Endothelial cell of coronary artery (primary cell): ENCODE measurements around the gene TEN1. TPM values are rescaled to one million over a fixed set of nuclear protein-coding genes. Genes with fewer than 3 reads are reported as not detected.

ENCODE experiments used
- total RNA-seq: library from RNA; depleted of rRNA; stranded (reverse); fragments of >200 nt; gene quantifications from 2 replicates; pipeline ENCODE4 v1.2.3, GENCODE V29; 2014

Gene TEN1, protein sequence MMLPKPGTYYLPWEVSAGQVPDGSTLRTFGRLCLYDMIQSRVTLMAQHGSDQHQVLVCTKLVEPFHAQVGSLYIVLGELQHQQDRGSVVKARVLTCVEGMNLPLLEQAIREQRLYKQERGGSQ
- total RNA-seq: 12.0 and 22.2 TPM in 2 replicates

DNA sequence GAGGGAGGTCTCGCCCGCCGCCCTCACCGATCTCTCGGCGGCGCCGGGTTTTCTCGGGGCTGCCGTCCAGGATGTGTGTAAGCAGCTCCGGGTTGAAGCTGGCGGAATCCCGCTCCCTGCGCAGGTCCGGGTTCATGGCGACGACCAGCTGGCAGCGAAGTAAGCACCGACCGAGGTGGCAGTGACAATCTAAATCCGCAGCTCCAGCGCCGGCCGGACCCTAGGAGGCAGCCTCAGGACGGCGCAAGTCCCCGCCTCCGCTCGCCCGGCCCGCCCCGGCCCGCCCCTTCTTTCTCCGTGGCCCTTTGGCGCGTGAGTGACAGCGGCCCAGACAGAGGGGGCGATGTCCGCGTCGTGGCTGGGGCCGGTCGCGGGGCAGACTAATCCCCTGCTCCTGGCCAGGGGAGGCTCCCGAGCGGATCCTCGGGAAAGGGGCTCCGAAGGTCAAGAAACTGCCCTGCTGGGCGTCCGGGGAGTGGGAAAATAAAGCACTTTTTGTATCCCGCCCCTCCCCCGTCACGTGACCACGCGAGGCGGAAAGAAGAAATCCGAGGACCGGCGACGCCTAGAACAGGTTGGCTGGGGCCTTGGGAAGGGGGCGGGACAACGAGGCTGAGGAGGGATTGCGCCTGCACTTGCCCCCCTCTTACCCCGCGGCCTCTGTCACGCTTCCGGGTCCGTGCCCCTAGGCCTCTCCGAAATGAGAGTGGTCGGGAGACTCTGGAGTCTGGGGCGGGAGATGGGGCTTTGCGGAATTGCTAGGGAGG, at the start of gene TEN1, which contains the start of gene ACOX1:
TEN1 (plus strand) TSS at position 303 of the 767 bp plus-strand sequence. CDS start 6,953 bp downstream, outside the sequence.
ACOX1 (minus strand) TSS at position 229 of the 767 bp plus-strand sequence; CDS start at position 136, 93 bp downstream.

DNA sequence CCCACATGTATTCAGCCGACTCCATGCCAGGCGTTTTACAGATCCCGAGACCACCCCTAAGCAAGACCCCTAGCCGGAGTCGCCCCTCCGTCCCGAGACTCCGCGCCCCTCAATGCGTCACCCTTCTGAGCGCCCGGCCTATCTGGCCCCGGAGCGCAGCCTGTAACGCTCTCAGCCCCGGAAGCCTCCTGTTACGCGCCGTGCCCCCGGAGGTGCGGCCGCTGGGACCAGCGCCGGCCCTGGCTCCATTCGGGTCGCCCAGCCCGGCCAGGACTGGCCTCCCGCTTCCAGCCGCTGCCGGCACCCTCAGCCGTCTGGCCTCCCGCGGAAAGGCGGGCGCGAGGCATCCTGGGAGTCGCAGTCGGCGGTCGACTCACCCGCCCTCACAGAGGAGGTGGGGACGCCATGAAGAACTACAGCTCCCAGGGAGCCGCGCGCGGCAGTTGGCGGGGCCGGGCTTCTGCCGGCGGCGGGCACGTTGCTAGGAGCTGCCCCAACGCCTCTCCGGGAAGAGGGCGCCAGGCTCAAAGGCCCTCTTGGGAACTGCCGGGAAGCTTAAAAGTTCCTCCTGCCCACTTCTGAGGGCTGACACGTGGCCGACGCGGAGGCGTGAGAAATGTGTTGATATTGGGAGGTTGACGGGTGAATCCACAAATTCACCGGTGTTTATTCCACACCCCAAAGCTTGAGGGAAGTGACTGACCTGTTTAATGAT, 38.2 kb upstream of the TEN1 start, which contains the start of gene FBF1:
FBF1 (minus strand) TSS at position 316 of the 715 bp plus-strand sequence. CDS start 2,893 bp downstream, outside the sequence.

DNA sequence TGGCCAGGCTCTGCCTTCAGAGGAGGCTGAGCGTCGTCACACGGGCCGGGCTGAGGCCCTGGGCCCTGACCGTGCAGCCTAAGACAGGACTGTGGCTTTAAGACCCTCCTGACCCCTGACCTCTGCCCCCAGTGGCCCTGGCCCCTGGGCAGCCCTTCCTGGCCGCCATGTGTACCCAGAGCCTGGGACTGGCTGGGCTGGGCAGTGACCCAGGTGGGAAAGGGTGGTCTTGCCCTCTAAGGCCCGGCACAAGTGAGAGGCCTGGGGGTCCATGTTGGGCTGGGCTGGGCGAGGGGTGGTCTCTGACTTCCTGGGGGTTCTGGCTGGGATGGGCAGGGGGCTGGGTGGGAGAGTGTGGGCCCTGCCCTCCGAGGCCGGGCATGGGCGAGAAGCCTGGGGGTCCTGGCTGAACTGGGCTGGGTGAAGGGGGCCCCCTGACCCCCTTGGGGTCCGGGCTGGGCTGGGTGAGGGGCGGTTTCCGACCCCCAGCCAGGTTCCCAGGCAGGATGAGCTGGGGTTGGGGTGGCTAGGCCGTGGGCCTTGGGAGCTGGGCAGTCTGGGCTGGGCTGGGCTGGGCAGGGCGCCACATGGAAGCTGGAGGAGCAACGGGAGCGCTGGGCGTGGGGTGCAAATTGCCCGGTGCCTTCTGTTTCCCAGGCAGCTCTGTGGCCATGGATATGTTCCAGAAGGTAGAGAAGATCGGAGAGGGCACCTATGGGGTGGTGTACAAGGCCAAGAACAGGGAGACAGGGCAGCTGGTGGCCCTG, 21.9 kb downstream of the TEN1 start, which contains the start of gene CDK3:
CDK3 (plus strand) TSS at position 101 of the 767 bp plus-strand sequence; CDS start at position 672, 571 bp downstream.

DNA sequence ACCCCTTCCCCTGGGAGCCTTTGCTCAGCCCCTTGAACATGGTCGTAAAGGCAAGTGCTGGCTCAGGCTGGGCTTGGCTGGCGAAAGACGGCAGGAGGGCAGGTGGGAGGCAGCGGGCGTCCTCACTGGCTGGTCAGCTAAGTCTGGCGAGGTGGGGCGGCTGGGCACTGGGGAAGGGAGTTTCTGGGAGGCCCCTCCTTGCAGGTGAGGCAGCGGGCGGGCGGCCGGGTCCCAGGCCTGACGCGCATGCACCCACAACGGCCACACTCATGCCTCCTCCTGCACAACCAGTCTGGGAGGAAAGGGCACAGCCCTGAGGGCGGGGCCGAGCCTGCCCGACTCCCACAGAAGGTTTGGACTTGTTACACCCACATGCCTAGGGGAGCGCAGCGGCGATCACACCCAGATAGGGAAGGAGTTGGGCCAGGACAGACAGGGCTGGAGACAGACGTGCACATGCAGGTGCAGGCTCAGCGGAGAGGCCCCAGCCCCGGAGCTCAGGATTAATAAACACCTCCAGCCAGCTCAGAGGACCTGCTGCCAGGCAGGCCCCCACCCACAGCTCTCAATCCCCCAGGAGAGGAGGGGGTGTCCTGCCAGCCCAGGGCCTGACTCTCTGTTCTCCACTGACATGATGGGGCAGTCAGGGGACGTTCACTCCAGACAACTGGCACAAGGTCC, 48.3 kb downstream of the TEN1 start, which contains the start of gene EVPL:
EVPL (minus strand) TSS at position 148 of the 681 bp plus-strand sequence; CDS start at position 40, 108 bp downstream.

Other genes starting within 250 kb of the TEN1 start
- gene GALK1, start 214.0 kb upstream of the TEN1 start, total RNA-seq: 83.8 and 87.3 TPM in 2 replicates
- 9.3 and 14.5 TPM in 2 replicates for gene UNK, start 194.4 kb upstream of the TEN1 start, total RNA-seq
- gene UNC13D, start 134.8 kb upstream of the TEN1 start, total RNA-seq: 3.4 TPM in 2 replicates
- 15.9 and 17.6 TPM in 2 replicates for gene WBP2, start 123.9 kb upstream of the TEN1 start, total RNA-seq
- gene TRIM47, start 100.7 kb upstream of the TEN1 start, total RNA-seq: 33.8 and 34.9 TPM in 2 replicates
- 20.1 and 22.3 TPM in 2 replicates for gene TRIM65, start 82.3 kb upstream of the TEN1 start, total RNA-seq
- 30.1 and 34.8 TPM in 2 replicates for gene MRPL38, start 74.4 kb upstream of the TEN1 start, total RNA-seq
- 6.9 and 8.4 TPM in 2 replicates for gene FBF1, start 38.2 kb upstream of the TEN1 start, total RNA-seq
- gene ACOX1, start 74 bp upstream of the TEN1 start, total RNA-seq: 58.5 and 67.3 TPM in 2 replicates
- gene CDK3, start 21.6 kb downstream of the TEN1 start, total RNA-seq: 0.45 and 2.0 TPM in 2 replicates
- not detected in 2 replicates for gene EVPL, start 48.1 kb downstream of the TEN1 start, total RNA-seq
- 31.9 and 36.6 TPM in 2 replicates for gene SRP68, start 93.3 kb downstream of the TEN1 start, total RNA-seq
- gene GALR2, start 95.5 kb downstream of the TEN1 start, total RNA-seq: not detected in 2 replicates
- gene ZACN, start 99.9 kb downstream of the TEN1 start, total RNA-seq: not detected in 2 replicates
- 73.9 and 78.0 TPM in 2 replicates for gene EXOC7, start 124.5 kb downstream of the TEN1 start, total RNA-seq
- not detected in 2 replicates for gene FOXJ1, start 162.0 kb downstream of the TEN1 start, total RNA-seq